K562 (cell line): ENCODE measurements around the gene PPFIBP2. TPM values are rescaled to one million over a fixed set of nuclear protein-coding genes. Genes with fewer than 3 reads are reported as not detected.
A peak's percentile ranks its signal among the peaks of the same experiment; 100 is the strongest.

Experiments
- ARID3B ChIP-seq: fragments of 250-450 bp; sonication (Bioruptor Pico); IDR thresholded peaks from 2 replicates; pipeline ENCODE4 v1.4.0; 2020; ENCODE audit warnings: borderline replicate concordance
- CSDE1 ChIP-seq, 2 experiments: fragments of 450-650 bp; IDR thresholded peaks; 2 replicates each; pipeline ENCODE4 v1.6.1; 2016; ENCODE audit warnings: mild to moderate bottlenecking in 1 of 2
- ELF2 ChIP-seq: fragments of 250-450 bp; sonication (Bioruptor Pico); IDR thresholded peaks from 2 replicates; pipeline ENCODE4 v1.5.0; 2021; ENCODE audit warnings: mild to moderate bottlenecking
- EP400 ChIP-seq: fragments of 450-650 bp; IDR thresholded peaks from 2 replicates; pipeline ENCODE4 v1.6.1; 2017; ENCODE audit warnings: antibody characterized with exemption, mild to moderate bottlenecking, moderate library complexity
- POLR2H ChIP-seq: IDR thresholded peaks from 2 replicates; pipeline ENCODE4 v1.6.1; 2016; ENCODE audit warnings: missing genetic modification characterization, low read depth, mild to moderate bottlenecking, control low read depth, missing compliant biosample characterization, moderate library complexity
- ZNF280B ChIP-seq: fragments of 250-450 bp; sonication (Bioruptor Pico); IDR thresholded peaks from 2 replicates; pipeline ENCODE4 v1.5.1; 2021; ENCODE audit warnings: mild to moderate bottlenecking
- polyA plus RNA-seq, 8 experiments: library from polyadenylated mRNA; depleted of rRNA in 4 of 8; stranded (reverse) in 5 of 8; unstranded in 3 of 8; fragments of >200 nt; fragmentation: Nextera tagmentation in 2 of 8; fragmentation: Illumina TruSeq in 1 of 8; extraction: Ambion mirVana in 2 of 8; extraction: Trizol in 1 of 8; gene quantifications; 2 replicates each; pipeline versions ENCODE4 v1.2.1 to v1.2.3, GENCODE V29; 2011 to 2014; ENCODE audit warnings: inconsistent platforms in 1 of 8, missing spikeins in 1 of 8
- total RNA-seq, 7 experiments: library from RNA; depleted of rRNA in 6 of 7; stranded (reverse); fragments of >200 nt in 6 of 7; fragmentation: Illumina TruSeq in 2 of 7; extraction: Trizol in 2 of 7; gene quantifications; 2 replicates each; pipeline versions ENCODE4 v1.2.1 to v1.2.3, GENCODE V29; 2011 to 2021; ENCODE audit warnings: low replicate concordance in 1 of 7
- TF ChIP-seq, protein P1 (sequence below), 3 experiments: IDR thresholded peaks in 2 of 3; conservative IDR thresholded peaks in 1 of 3; 2 replicates each; pipeline ENCODE4 v1.5.1; 2011 to 2012; ENCODE audit warnings: low read length in 3 of 3, mild to moderate bottlenecking in 3 of 3, control low read depth in 2 of 3, improper control_type of control experiment in 1 of 3, inconsistent platforms in 1 of 3, low read depth in 1 of 3, mixed read lengths in 1 of 3, moderate library complexity in 1 of 3; ENCODE audit not compliant: insufficient read depth in 2 of 3
- TF ChIP-seq, protein P2 (sequence below): IDR thresholded peaks from 2 replicates; pipeline ENCODE4 v1.6.1; 2016; ENCODE audit warnings: missing genetic modification characterization, missing compliant biosample characterization

Gene PPFIBP2
- total and polyA plus RNA-seq, 9 of the 15 experiments (the other 6 are each of a cell fraction or from before 2014, with no cell fraction given), result 0.18 to 3.4 (median 1.2) TPM

GRCh38 chr11:7536100-7536499 is 22.3 kb downstream of the PPFIBP2 start (continued):
- TF ChIP-seq ARID3B (CRISPR knock-in tag) (no peak), EP400 (no peak), ELF2 (no peak), POLR2H (tag) (no peak), CSDE1 (IDR thresholded peaks at IDR 0.05) (no peak), ZNF280B (no peak)
- TF ChIP-seq, protein P1, sequence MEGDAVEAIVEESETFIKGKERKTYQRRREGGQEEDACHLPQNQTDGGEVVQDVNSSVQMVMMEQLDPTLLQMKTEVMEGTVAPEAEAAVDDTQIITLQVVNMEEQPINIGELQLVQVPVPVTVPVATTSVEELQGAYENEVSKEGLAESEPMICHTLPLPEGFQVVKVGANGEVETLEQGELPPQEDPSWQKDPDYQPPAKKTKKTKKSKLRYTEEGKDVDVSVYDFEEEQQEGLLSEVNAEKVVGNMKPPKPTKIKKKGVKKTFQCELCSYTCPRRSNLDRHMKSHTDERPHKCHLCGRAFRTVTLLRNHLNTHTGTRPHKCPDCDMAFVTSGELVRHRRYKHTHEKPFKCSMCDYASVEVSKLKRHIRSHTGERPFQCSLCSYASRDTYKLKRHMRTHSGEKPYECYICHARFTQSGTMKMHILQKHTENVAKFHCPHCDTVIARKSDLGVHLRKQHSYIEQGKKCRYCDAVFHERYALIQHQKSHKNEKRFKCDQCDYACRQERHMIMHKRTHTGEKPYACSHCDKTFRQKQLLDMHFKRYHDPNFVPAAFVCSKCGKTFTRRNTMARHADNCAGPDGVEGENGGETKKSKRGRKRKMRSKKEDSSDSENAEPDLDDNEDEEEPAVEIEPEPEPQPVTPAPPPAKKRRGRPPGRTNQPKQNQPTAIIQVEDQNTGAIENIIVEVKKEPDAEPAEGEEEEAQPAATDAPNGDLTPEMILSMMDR (IDR thresholded peaks at IDR 0.05 in 2 of 3, conservative IDR thresholded peaks at IDR 0.05 in 1 of 3; ENCODE audit: insufficient read depth in 2 of 3, low read depth in 1 of 3, low read length in 3 of 3), result peak; percentile 37 to 60 (median 37)
- TF ChIP-seq, protein P2, sequence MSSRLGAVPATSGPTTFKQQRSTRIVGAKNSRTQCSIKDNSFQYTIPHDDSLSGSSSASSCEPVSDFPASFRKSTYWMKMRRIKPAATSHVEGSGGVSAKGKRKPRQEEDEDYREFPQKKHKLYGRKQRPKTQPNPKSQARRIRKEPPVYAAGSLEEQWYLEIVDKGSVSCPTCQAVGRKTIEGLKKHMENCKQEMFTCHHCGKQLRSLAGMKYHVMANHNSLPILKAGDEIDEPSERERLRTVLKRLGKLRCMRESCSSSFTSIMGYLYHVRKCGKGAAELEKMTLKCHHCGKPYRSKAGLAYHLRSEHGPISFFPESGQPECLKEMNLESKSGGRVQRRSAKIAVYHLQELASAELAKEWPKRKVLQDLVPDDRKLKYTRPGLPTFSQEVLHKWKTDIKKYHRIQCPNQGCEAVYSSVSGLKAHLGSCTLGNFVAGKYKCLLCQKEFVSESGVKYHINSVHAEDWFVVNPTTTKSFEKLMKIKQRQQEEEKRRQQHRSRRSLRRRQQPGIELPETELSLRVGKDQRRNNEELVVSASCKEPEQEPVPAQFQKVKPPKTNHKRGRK (tag), result no peak
